Heart left ventricle (tissue), 16 donors: Measurements from ENCODE around the gene ARHGAP23. TPM values are rescaled to one million over a fixed set of nuclear protein-coding genes. Genes with fewer than 3 reads are reported as not detected.
A peak's percentile ranks its signal among the peaks of the same experiment; 100 is the strongest.

Experiments
- ATAC-seq, 4 donors: fragments of 200-7000 bp; cut with Tn5 transposase; one replicate each; pipeline ENCODE4 v1.9.1; 2020 to 2022; ENCODE audit warnings: moderate library complexity in 4 of 4, mild to moderate bottlenecking in 3 of 4, moderate number of reproducible peaks in 1 of 4
- DNase-seq, 5 donors: peaks; one replicate each; pipeline ENCODE4 v3.0.0-alpha.2; 2020
- H3K27ac ChIP-seq, 12 donors: fragments of 200-600 bp; sonication (generic) in 4 of 12; one replicate each; pipeline versions ENCODE4 v1.5.0 to v1.8.0; 2016 to 2022; ENCODE audit warnings: mild to moderate bottlenecking in 2 of 12
- H3K27me3 ChIP-seq, 9 donors: fragments of 200-600 bp; sonication (generic) in 2 of 9; one replicate each; pipeline versions ENCODE4 v1.5.1 to v1.8.0; 2016 to 2022; ENCODE audit warnings: mild to moderate bottlenecking in 3 of 9
- H3K36me3 ChIP-seq, 9 donors: fragments of 200-600 bp; sonication (generic) in 2 of 9; one replicate each; pipeline versions ENCODE4 v1.5.0 to v1.8.0; 2018 to 2022; ENCODE audit warnings: mild to moderate bottlenecking in 2 of 9
- H3K4me1 ChIP-seq, 12 donors: fragments of 200-600 bp; sonication (generic) in 4 of 12; one replicate each; pipeline versions ENCODE4 v1.5.0 to v1.8.0; 2016 to 2022; ENCODE audit warnings: mild to moderate bottlenecking in 3 of 12
- H3K4me3 ChIP-seq, 12 donors: fragments of 200-600 bp; sonication (generic) in 4 of 12; one replicate each; pipeline versions ENCODE4 v1.5.0 to v1.8.0; 2017 to 2022; ENCODE audit warnings: mild to moderate bottlenecking in 9 of 12, moderate library complexity in 4 of 12
- H3K9me3 ChIP-seq, 12 donors: fragments of 200-600 bp; sonication (generic) in 4 of 12; one replicate each; pipeline versions ENCODE4 v1.5.0 to v1.8.0; 2016 to 2022; ENCODE audit warnings: mild to moderate bottlenecking in 1 of 12
- CTCF ChIP-seq, 12 donors: fragments of 200-600 bp; sonication (generic) in 4 of 12; IDR thresholded peaks; one replicate each; pipeline versions ENCODE4 v1.5.0 to v1.8.0; 2018 to 2022; ENCODE audit warnings: antibody characterized with exemption in 12 of 12, mild to moderate bottlenecking in 5 of 12
- POLR2A ChIP-seq, 2 donors: fragments of 450-650 bp; IDR thresholded peaks; one replicate each; pipeline ENCODE4 v1.6.1; 2017; ENCODE audit warnings: antibody characterized with exemption in 2 of 2, mild to moderate bottlenecking in 2 of 2, moderate library complexity in 2 of 2
- WGBS, 4 donors: extraction: QIAGEN DNeasy Blood & Tissue Kit in 2 of 4; methylation state at CpG; one replicate each; pipeline versions ENCODE4 v1.1.5 to v1.1.7; 2013 to 2018; 5-methylcytosine and 5-hydroxymethylcytosine counted together
- intact Hi-C, 10 donors: fragments of 100-400 bp; cut with DNase I; formaldehyde crosslinking; loops; one replicate each; pipeline versions ENCODE4 v1.11.1 to v1.14.2; 2022
- polyA plus RNA-seq, 2 donors: library from polyadenylated mRNA; stranded (reverse); fragments of 200-250 nt; gene quantifications; one replicate each; pipeline ENCODE4 v1.2.3, GENCODE V29; 2013
- total RNA-seq, 9 donors: library from RNA; depleted of rRNA in 2 of 9; stranded (reverse); fragments of >200 nt in 2 of 9; fragmentation: NEBNext Ultra II Directional in 3 of 9; extraction: Animal tissue kit (Norgen Biotek cat#: 25700) in 3 of 9; gene quantifications; one replicate each; pipeline versions ENCODE4 v1.1.0 to v1.2.4, GENCODE V29; 2016 to 2023
- donor health status: ischemic (EF 13 %, LVEDD 7.1; RV severe dilation, severe dysfunction).
- donor health status: healthy with polysubstance abuse.
- donor health status: DM: no; HTN: yes; CAD: no.
- donor health status: DM: no; HTN: no; CAD: no.
- donor health status: ischemic (EF 25% LVEDD 6.9; RV normal size, moderate dysfunction).
- donor health status: ischemic (EF 25% LVEDD 5.7; RV mildly dilated, moderate dysfunction).
- donor health status: healthy.
- donor health status: DM: yes; HTN: yes; CAD: no.
- donor health status: ischemic (EF 35%, LVEDD 5.7; RV mildly dilated, moderate dysfunction).
- donor health status: nonischemic (EF 11% LVEDD 7.7; RV severe dilation, severe dysfunction).
- donor health status: DM: yes; HTN: yes; CAD: no.
- donor health status: PGD.
- donor health status: ischemic (EF 29% LVEDD 5.4; RV normal size, mild dysfunction).
- donor health status: nonischemic (EF 23%, LVEDD 6.1; RV moderate dilation, normal function).

Gene ARHGAP23
- total and polyA plus RNA-seq, 11 donors = 28.0 to 73.1 (median 66.3) TPM

- intact Hi-C loops = loop anchor here in 4 of 10 donors (5.0 to 10.0 kb wide), 2 partner anchors 42 to 239 kb away; no protein-coding TSS in a partner anchor
- Histone ChIP-seq H3K27ac (peak overlapping the region; percentile 28 to 99 (median 96)), H3K4me3 (no peak overlapping the region), H3K9me3 (no peaks in the 10 kb centered on the region), H3K4me1 (peaks cover 9 to 82% (median 58%) of the 10 kb centered on the region in 12 donors), H3K27me3 (peaks cover 0 to 3% (median 0%) of the 10 kb centered on the region in 9 donors), H3K36me3 (no peaks in the 10 kb centered on the region)
- TF ChIP-seq POLR2A (IDR thresholded peaks at IDR 0.05) (no peak), CTCF (IDR thresholded peaks at IDR 0.05) (no peak)
- DNase-seq (peak in 3 of 5 donors; percentile 73 to 75 (median 75)), ATAC-seq (peak in 3 of 4 donors; percentile 3 to 59 (median 16))
- WGBS, 4 donors = 37 to 49% (median 47%) methylated on average over 9 of the region's 9 CpGs
These were observed 2.5 kb upstream of the ARHGAP23 start for GRCh38 chr17:38425744-38426143.

GRCh38 chr17:38426441-38426840 lies 1.8 kb upstream of the ARHGAP23 start:
- DNase-seq = no peak
- Histone ChIP-seq H3K4me1 (peaks cover 9 to 82% (median 57%) of the 10 kb centered on the region in 12 donors), H3K27ac (peak overlapping the region in 11 of 12 donors; percentile 89 to 99 (median 96)), H3K9me3 (no peaks in the 10 kb centered on the region), H3K27me3 (no peaks in the 10 kb centered on the region), H3K36me3 (no peaks in the 10 kb centered on the region), H3K4me3 (no peak overlapping the region)
- intact Hi-C loops = loop anchor here in 4 of 10 donors (5.0 to 10.0 kb wide), 2 partner anchors 41 to 238 kb away; no protein-coding TSS in a partner anchor
- TF ChIP-seq POLR2A (IDR thresholded peaks at IDR 0.05) (no peak), CTCF (IDR thresholded peaks at IDR 0.05) (no peak)
- ATAC-seq = no peak

GRCh38 chr17:38427160-38427949 lies 909 bp upstream of the ARHGAP23 start:
- Histone ChIP-seq H3K4me1 (peaks cover 9 to 82% (median 51%) of the 10 kb centered on the region in 12 donors), H3K27me3 (no peaks in the 10 kb centered on the region), H3K27ac (peak overlapping the region; percentile 89 to 99 (median 96)), H3K9me3 (no peaks in the 10 kb centered on the region), H3K4me3 (peak overlapping the region; percentile 72 to 98 (median 94)), H3K36me3 (no peaks in the 10 kb centered on the region)
- intact Hi-C loops = loop anchor here in 4 of 10 donors (5.0 to 10.0 kb wide), 2 partner anchors 40 to 237 kb away; no protein-coding TSS in a partner anchor
- TF ChIP-seq POLR2A (IDR thresholded peaks at IDR 0.05) (no peak), CTCF (IDR thresholded peaks at IDR 0.05) (no peak)
- DNase-seq (no peak), ATAC-seq (no peak)
- 55 to 64% (median 58%) methylated on average over 7 of the region's 7 CpGs for WGBS, 4 donors
